Stimulated activated CD4-positive, alpha-beta T cell treated with anti-CD3 and anti-CD28 coated beads, Interleukin-2, amount 100 ng/mL, for 48 hours (primary cell): ENCODE results near the gene RBM39.
"Not testable (repeated sequence)": the region's sequence is repeated elsewhere in the genome, so short reads cannot be mapped to it uniquely, and the experiment has no call there.

ENCODE experiments used
- DNase-seq, 2 donors: peaks; one replicate each; pipeline ENCODE4 v3.0.0-alpha.2; 2020

The RBM39 gene

DNA sequence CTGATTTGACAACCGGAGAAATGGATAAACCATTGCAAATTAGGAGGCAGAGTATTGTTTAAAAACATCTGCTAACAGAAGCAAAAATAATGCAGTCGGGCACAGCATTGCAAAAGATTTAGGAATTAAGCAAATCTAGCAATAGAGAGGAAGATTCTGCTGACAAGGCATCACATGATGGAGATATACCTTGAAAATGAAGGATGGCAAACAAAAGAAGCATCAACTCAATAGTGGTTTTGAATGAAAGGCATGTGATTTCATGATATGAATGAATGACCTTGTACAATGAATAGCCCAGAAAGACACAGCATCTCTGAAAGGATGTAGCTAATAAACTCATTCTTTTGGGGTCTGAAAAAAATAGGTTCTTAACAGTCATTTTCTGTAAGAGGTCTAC, 8.6 kb upstream of the RBM39 start:
- DNase-seq: no peak

DNA sequence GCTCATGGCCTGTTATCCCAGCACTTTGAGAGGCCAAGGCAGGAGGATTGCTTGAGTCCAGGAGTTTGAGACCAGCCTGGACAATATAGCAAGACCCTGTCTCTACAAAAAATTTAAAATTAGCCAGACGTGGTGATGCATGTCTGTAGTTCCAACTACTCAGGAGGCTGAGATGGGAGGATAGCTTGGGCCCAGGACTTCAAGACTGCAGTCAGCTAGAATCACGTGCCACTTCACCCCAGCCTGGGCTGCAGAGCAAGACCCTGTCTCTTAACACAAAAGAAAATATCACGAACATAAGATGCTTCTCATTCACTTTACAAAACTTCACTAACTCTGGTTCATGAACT, 2.4 kb upstream of the RBM39 start:
- DNase-seq: not testable (repeated sequence)

DNA sequence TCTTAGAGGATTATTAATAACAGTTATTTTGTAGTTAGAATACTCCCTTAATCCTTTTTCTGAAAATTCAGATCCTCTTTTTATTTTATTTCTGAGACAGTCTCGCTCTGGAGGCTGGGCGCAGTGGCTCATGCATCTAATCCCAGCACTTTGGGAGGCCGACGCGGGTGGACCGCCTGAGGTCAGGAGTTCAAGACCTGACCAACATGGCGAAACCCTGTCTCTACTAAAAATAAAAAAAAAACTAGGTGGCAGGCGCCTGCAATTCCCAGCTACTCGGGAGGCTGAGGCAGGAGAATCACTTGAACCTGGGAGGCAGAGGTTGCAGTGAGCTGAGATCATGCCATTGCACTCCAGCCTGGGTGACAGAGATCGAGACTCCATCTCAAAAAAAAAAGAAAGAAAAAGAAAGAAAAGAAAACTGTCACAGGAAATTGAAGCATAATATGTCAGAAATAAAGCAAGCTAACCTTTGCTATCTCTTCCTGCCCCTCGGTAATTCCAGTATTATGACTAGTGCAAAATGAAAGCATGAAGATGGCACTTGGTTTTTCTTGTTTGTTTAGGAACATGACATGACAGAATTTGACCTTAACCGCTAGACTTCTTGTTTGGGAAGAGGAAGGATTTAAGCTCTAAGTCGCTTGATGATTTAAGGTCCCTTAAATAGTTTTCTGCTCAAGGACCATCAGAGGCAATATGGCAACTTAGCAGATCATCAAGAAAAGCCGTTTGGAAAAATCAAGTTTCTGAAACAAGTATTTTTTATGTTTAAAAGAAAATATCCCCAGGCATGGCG, 1.8 kb upstream of the RBM39 start:
- DNase-seq: no peak

DNA sequence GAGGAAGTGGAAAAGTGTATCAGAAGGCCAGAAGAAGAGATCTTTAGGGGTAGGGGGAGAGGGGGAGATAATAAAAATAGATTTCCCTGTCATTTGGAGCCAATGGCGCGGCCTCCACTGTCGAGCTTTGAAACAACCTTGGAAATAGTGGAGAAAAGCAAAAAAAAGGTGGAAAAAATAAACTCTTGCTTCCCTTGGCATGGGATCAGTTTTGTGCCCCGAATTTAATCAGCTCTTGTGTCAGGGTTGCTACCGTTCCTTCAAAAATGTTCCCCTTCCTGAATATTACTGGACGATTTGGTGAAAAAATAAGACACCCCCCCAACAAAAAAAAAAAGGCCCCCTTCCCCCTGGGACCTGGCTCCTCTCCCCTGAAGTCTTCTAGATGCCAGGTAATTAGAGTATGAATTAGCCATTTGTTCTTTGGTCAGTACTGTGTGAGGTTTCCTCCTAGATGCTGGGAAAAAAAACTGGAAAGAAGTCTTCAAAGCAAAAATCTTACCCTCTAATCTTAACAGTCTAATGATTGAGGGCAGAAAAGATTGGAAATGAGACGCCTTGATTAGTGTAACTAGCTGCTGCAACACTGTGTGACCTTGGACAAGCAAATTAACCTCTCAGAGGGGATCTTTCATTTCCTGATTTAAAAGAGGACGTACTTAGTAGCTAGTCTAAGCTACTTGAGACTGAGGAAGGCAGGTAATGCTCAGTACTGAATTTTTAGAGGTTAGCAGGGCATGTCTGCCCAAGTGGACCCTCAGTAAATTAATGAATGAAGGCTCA, 872 bp upstream of the RBM39 start:
- no peak for DNase-seq

DNA sequence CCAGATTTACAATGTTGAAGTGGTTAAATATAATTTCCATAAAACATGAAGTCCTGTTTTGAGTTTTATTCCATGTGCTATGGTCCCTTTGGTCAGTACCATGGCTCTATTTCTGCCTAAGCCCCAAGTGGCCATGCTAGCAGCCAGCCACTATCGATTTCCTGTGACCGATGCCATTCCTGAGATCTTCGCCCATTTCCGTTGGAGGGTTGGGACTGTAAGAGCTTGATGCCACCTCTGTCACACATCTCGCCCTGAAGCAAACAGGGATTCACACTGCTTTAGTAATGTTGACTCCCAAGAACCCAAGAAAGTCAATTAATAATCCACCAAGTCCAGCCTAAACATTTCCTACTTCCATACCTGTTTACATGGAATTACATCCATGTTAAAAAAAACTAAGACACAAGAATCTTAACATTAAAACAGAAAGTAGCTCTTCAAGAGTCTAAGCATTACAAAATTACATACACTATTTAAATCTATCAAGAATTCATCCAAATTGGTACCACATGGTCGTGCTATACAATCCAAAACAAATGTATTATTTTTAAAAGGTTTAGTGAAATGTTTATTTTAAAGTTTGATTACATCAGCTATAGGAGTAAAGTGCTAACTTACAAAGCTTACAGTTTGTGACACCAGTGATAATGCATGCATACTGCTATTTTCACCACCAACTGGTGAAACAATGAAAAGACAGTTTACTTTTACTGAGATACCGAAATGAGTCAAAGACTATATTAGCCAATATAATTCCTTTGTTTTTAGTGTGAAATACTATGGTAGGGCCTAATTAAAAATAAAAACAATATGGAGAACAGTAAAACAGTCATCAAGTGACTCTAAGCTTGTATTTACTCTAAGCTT, 2.5 kb downstream of the RBM39 start:
- DNase-seq: no peak

DNA sequence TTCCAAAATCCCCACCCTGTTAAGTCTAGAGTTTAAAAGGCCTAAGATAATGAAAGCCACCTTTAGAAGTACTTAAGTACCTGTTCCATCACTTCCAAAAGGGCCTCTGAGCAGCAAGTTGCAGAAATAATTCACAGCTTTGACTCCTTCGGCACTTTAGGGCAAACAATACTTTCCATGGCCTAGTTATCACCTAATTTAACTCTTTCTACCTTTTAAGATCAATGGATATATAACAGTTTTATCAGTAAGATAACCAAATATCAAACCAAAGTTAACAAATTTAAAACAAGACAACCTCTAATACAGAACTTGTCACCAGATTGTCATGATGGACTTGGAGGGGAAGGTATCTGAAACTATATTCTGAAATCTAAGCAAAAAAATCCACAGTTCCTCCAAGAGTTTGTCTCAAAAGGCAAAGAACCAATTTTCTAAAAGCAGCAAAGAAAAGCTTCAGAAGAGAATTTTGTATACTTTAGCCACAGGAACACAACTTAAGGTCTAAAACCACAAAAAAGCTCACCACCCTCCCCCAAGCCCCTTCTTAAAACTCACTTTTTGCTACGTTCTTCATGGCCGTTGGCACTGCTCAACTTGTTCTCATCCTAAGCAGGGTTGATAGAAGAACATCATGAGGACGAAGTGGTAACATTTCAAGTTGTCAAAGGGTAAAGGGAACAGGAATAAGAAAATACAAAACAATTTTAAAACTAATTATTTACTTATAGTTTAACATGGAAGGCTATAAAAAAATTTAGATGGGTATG, 3.5 kb downstream of the RBM39 start:
- DNase-seq: no peak

DNA sequence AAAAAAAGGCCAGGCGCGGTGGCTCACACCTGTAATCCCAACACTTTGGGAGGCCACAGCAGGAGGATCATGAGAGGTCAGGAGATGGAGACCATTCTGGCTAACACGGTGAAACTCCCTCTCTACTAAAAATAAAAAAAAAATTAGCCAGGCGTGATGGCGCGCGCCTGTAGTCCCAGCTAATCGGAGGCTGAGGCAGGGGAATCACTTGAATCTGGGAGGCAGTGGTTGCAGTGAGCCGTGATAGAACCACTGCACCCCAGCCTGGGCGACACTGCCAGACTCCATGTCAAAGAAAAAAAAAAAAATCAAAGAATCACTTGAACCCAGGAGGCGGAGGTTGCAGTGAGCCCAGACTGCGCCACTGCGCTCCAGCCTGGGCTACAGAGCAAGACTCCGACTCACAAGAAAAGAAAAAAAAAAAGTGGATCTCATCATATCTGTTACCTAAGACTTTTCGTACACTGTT, 4.2 kb downstream of the RBM39 start:
- no peak for DNase-seq

DNA sequence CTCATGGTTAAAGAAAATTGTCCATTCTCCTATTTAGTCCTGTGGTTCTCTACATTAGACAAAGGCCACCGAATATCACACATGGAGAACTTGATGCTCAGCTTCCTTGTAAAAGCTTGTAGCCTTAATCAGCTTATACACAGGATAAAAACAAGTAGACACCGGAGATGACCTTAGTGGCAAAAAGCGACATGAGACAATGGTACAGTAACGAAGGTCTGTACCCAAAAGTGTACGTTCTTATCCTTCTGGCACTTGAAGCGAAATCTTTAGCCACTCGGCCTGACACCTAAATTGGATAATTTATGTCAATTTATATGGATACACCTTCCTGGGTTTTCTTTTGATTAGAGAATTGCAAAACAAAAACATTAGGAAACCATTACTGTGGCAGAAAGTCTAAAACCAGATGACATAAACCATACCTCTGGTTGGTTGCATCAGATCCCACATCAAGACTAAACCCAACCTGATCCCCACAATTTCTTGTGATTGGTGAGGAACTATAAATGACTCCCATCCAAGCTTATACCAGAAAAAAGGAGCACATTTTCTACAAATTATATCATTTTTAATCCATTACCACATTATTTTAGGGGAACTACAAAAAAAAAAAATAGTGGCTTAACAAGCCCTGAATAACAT, 6.1 kb downstream of the RBM39 start:
- DNase-seq: no peak

DNA sequence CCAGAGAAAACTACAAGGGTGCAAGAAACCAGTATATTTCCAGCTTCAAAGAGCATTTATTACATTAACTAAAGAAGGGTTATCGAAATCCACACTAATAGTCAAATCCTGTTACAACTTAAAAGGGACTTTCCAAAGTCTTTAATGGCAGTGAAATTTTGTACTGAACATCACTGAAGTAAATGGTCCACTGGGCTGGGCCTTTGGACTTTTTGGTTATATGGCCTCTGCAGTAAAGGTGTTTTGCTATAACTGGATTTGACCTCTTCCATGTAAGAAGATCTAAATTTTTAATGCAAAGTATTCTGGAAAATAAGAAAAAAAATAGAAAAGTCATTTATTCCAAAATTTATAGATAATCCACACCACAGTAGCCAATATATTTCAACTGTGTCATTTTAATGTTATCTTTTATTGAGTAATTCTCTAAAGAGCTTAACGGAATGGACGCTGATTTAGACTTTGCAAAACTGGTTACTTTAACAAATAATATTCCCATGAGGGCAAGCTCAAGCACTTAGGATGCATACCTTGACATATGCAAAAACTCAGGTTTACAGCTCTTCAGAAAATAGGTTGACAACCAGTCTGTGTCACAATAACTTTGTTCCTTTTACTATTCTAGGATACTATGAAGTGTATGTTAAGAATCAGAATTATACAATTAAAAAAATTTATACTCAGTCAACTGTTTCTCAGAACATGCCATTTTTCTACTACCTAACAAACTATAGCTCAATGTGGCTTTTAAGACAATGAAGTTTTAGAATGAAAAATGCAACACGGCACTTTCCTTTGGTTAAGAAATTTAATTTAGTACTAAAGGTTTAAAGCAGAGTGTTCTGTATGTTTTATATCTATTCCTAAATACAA, 7.0 kb downstream of the RBM39 start:
- DNase-seq: no peak

DNA sequence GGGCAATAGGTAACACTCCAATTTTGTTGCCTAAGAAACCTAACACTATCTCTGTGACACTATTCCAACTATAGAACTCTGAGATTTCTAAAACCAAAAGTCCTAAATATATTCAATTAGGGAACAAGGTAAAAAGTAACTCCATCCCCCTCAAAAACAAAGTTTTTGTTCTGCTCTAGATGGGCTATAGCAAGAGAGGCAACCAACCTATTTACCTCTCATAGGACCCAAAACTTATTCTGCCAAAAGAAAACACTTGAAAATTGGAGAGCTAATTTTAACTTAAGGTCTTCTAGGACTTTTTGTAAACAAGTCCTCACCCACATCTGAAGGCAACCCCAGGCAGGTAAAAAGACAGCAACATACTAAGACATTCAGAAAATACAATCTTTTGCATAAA, 7.7 kb downstream of the RBM39 start:
- no peak for DNase-seq

DNA sequence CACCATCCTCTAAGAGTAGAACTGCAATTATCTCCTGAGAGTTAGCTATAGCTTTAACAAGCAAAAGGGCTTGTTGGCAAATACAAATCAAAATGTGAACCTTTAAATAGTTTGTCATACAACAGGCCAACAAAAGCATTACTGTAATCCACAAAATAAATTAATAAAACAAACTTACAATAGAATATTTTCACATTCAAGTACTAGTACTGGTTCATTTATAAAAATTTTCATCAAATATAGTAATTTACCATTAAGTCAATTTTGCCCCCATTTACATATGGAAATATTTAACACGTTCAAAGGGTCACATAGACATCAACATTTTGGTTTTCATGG, 9.4 kb downstream of the RBM39 start:
- DNase-seq: no peak

DNA sequence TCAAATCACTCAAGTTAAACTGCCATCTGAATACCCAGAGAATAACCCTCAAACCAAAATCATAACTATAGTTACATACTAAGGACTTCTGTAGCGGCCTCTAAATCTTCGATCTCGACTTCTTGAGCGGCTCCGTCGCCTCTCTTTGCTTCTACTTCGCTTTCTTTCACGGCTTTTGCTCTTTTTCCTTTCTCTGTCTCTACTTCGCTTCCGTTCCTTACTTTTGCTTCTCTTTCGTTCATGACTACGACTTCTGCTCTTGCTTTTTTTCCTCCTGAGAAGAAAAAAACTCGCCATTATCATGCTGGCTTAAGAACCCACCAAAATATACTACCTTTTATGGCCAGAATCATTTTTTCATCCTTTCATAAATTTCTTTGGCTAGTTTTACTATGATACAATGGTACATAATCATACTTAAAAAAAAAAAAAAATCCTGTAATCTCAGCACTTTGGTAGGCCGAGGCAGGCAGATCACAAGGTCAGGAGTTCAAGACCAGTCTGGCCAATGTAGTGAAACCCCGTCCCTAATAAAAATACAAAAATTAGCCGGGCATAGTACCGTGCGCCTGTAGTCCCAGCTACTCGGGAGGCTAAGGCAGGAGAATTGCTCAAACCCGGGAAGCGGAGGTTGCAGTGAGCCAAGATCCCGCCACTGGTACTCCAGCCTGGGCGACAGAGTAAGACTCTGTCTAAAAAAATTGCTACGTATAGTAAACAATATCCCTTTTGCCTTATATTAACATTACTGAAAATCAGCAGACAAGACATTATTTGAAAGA, 10.0 kb downstream of the RBM39 start:
- no peak for DNase-seq

DNA sequence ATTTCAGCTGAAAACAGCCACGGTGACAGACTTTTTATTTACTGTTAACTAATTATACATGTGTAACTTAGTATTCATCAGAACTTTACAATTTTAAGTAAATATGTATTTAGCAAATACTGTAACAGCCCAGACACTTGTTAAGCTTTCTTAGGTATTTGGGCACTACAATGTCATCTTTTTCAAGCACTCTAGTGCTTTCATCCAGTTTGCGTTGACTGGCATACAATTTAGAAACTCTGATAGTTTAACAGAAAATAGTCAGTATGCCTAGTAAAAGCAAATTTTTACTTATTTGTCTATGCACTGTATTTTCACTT, 10.6 kb downstream of the RBM39 start:
- DNase-seq: no peak

DNA sequence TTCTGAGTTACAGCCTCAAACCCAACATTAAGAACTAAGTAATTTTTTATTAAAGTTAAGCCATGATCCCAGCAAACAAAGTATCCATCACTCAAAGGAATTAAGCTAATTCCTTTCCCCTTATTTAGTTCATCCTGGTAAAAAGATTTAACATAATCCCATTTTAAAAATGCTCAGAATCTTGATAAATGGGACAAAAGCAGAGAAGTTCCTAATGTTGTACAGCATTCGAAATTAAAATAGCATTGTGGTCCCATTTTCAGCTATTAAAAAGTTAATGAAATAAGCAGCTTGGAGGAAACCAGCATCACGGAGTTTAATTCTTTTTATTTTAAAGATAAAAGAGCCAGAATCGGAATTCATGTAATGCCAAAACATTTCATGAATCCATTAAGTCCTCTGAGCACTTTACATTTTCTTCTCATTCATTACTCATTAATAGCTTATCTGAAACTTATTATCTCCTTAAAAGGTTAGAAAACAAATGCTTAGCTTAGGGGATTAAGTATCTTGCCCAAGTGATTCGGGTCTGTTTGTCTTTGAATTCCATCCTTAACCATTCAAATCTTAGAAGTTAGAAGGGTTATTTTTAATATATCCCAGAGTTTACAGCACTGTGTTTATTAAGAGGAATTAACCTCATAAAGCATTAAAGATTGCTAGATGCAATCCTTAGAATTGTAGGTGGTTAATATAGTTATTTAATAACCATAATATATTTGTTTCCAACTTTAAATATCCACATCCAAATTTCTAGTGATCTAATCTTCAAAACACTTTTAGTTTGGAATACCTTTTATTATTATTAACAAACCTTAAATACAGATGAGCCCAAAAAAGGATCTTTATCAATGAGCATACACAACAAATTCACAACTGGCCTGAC, 11.2 kb downstream of the RBM39 start:
- DNase-seq: no peak

DNA sequence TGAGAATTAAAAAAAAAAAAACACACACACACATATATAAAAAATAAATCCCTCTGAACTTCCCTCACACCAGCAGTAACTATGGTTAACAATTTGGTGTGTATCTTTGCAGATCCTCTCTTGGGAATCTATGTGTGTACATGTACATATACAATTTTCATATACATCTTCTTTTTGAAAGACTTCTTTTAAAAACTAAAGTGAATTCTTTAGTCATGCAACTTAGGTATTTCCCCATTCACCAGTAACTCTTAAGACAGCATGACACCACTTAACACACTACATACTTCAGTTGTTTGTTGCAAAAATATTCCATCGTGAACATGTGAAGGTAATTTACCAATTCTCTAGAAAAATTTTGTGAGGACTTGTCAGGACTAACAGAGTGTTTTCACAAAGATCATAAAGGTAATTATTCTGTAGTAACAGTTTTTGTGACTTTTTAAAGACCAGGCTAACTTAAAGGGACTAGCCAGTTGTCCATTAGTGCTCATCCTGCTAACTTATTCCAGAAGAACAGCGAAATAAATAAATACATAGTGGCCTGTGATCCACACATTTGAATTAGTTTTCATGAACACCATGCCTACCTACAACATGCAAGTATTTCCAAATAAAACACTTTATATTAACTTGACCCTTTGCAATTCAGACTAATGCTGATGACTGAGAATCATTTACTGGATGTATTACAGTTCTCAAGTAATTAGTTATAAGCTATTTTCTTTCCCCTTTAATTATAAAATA, 12.1 kb downstream of the RBM39 start:
- DNase-seq: no peak

DNA sequence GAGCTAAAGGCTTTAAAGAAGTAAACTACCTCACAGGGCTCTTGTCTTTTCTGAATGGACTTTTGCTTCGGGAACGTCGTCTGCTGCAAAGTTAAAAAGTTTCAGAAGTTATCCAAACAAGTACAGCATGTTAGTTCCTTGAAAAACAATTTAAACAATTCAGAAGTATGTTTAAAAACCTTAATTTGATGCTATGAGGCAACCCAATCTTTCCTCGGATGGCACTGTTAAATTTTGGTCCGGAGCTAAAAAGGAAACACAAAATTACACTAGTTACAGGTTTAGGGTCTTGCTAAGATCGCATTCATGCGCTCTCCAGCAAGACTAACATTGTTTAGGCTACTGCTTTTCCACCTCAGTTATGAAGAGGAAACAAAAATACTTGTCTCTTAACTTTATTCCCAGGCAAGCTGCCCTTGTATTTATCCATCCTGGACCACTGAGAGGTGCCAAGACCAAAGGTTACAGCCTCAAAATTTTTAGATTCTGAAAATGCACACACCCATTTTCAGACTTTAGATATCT, 12.7 kb downstream of the RBM39 start:
- DNase-seq: no peak

DNA sequence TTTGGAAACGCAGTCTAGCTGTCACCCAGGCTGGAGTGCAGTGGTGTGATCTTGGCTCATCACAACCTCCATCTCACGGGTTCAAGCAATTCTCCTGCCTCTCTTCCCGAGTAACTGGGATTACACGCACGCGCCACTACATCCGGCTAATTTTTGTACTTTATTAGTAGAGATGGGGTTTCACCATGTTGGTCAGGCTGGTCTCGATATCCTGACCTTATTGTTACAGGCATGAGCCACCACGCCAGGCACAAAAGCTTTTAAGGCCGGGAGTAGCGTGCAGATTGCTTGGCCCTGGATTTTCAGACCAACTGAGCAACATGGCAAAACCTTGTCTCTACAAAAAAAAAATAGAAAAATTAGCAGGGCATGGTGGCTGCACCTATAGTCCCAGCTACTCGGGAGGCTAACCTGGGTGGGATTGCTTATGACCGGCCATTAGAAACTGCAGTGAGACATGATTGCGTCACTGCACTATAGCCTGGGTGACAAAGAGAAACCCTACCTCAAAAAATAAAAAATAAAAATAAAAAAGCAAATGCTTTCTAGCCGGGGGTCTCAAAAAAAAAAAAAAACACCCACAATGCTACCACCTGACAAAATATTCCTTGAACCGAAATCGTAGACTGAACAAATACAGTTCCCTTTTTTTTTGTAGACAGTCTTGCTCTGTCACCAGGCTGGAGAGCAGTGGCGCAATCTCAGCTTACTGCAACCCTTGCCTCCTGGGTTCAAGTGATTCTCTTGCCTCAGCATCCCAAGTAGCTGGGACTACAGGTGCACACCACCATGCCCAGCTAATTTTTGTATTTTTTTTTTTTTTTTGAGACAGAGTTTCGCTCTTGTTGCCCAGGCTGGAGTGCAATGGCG, 15.0 kb downstream of the RBM39 start:
- DNase-seq: no peak
